Lower leg skin (tissue), 4 donors: Measurements from ENCODE around the gene ADGRV1. TPM values are rescaled to one million over a fixed set of nuclear protein-coding genes. Genes with fewer than 3 reads are reported as not detected.
"Not testable (repeated sequence)": the region's sequence is repeated elsewhere in the genome, so short reads cannot be mapped to it uniquely, and the experiment has no call there.

Experiments
- DNase-seq, 2 donors: peaks; one replicate each; pipeline ENCODE4 v3.0.0-alpha.2; 2019; ENCODE audit warnings: low spot score in 2 of 2
- H3K4me3 ChIP-seq: fragments of 200-600 bp; sonication (generic); 2 replicates; pipeline ENCODE4 v1.5.1; 2017; ENCODE audit warnings: mild to moderate bottlenecking, low read depth; ENCODE audit not compliant: poor library complexity, severe bottlenecking
- POLR2A ChIP-seq, 2 donors: fragments of 450-650 bp; IDR thresholded peaks; one replicate each; pipeline ENCODE4 v1.6.1; 2016 to 2017; ENCODE audit warnings: antibody characterized with exemption in 2 of 2, mild to moderate bottlenecking in 1 of 2, moderate library complexity in 1 of 2
- WGBS, 2 donors: methylation state at CpG; one replicate each; pipeline ENCODE4 v1.1.5; 2018; 5-methylcytosine and 5-hydroxymethylcytosine counted together
- intact Hi-C: fragments of 100-400 bp; cut with DNase I; formaldehyde crosslinking; loops from one replicate; pipeline ENCODE4 v1.15.0; 2023; ENCODE audit warnings: low total_unique reads
- total RNA-seq, 4 donors: library from RNA; depleted of rRNA; stranded (reverse); fragments of >200 nt; gene quantifications; one replicate each; pipeline ENCODE4 v1.1.0, GENCODE V29; 2016
- TF ChIP-seq, protein P1 (sequence below), 3 donors: fragments of 450-650 bp; IDR thresholded peaks; one replicate each; pipeline ENCODE4 v1.5.1; 2016; ENCODE audit warnings: antibody characterized with exemption in 3 of 3, mild to moderate bottlenecking in 3 of 3, moderate library complexity in 2 of 3

ADGRV1 gene
- total RNA-seq, 4 donors from 2014 or later = 1.2 to 4.0 (median 2.7) TPM

DNA sequence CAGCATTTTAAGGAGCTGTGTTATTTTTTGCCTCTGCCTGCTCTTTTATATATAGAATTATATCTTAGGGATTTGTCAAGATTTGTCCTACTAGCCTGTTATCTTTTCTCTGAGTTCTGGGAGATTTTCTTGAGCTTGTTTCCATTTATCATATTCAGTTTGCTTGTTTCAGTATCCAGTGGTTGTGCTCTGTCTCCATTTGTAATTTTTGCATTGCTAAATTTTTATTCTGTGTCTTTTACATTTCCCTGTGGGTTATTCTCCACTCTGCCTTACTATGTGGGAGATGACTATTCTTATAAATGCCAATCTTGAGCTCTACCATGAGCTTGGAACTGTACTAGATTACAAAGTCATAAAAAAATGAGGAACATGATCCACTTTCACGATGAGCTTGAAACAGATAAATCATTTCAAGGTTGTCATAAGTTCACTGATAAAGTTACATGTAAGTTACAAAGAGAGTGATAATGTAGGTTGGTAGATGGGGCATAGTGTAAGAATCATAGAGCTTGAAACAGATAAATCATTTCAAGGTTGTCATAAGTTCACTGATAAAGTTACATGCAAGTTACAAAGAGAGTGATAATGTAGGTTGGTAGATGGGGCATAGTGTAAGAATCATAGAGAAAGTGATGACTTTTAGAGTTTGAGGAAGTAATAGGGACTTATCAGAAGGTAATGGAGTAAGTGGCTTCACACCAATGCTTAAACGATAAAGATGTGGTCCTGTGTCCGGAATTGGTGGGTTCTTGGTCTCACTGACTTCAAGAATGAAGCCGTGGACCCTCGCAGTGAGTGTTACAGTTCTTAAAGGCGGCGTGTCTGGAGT is 287.3 kb downstream of the ADGRV1 start:
- intact Hi-C loops = no loop called here
- 80 to 82% methylated on average over 7 of the region's 7 CpGs for WGBS, 2 donors
- no peak for DNase-seq
- no peak for TF ChIP-seq POLR2A (IDR thresholded peaks at IDR 0.05)
- TF ChIP-seq, protein P1, sequence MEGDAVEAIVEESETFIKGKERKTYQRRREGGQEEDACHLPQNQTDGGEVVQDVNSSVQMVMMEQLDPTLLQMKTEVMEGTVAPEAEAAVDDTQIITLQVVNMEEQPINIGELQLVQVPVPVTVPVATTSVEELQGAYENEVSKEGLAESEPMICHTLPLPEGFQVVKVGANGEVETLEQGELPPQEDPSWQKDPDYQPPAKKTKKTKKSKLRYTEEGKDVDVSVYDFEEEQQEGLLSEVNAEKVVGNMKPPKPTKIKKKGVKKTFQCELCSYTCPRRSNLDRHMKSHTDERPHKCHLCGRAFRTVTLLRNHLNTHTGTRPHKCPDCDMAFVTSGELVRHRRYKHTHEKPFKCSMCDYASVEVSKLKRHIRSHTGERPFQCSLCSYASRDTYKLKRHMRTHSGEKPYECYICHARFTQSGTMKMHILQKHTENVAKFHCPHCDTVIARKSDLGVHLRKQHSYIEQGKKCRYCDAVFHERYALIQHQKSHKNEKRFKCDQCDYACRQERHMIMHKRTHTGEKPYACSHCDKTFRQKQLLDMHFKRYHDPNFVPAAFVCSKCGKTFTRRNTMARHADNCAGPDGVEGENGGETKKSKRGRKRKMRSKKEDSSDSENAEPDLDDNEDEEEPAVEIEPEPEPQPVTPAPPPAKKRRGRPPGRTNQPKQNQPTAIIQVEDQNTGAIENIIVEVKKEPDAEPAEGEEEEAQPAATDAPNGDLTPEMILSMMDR (IDR thresholded peaks at IDR 0.05) = no peak
- H3K4me3 ChIP-seq = no peak overlapping the region

DNA sequence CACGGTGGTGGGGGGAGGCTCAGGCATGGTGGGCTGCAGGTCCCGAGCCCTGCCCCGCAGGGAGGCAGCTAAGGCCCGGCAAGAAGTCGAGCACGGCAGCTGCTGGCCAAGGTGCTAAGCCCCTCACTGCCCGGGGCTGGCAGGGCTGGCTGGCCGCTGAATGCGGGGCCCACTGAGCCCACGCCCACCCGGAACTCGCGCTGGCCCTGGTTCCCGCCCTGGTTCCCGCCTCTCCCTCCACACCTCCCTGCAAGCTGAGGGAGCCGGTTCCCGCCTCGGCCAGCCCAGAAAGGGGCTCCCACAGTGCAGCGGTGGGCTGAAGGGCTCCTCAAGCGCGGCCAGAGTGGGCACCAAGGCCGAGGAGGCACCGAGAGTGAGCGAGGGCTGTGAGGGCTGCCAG is 289.0 kb downstream of the ADGRV1 start:
- DNase-seq, H3K4me3 ChIP-seq, intact Hi-C loops: not testable (repeated sequence)
- 96 to 99% methylated on average over 19 to 24 of the region's 24 CpGs for WGBS, 2 donors

DNA sequence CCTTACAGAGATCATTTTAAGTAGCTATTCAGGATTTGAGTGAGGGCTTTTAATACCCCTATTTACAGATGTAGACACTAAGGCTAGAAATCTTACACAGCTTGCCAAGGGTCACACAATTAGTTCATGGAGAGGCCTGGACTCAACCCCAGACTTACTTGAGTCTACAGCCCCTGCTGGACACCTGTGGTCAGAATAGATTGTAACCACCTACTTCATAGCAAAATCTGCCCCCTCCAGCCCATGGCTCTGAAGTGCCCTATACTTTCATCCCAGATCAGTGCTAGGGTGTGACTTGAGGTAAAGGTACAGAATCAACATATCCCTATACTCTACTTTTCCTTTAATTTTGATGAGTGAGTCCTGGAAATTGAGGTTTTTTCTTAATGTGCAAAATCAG is 291.3 kb downstream of the ADGRV1 start:
- no peak for DNase-seq
- TF ChIP-seq, protein P1 (IDR thresholded peaks at IDR 0.05) = no peak
- no peak for TF ChIP-seq POLR2A (IDR thresholded peaks at IDR 0.05)
- intact Hi-C loops = no loop called here
- H3K4me3 ChIP-seq = no peak overlapping the region

DNA sequence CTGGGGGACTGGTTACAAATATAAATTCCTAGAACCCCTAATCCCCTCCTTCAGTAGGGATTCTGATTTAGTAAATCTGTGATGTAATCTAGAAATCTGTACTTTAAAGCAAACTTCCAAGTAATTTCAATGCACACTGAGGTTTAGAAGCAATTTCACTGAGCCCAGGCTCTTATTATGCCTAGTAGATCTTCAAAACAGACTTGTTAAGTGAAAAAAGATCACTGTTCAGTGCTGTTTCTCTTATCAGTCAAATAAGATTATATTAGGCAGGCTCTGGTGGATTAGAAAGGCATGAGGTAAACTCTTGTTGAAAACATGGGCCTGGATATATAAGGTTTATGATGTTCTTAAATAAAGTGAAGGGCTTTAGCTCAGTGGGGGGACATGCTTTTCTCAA is 293.9 kb downstream of the ADGRV1 start:
- TF ChIP-seq POLR2A (IDR thresholded peaks at IDR 0.05) = no peak
- TF ChIP-seq, protein P1 (IDR thresholded peaks at IDR 0.05) = no peak
- intact Hi-C loops = no loop called here
- DNase-seq = no peak
- no peak overlapping the region for H3K4me3 ChIP-seq

DNA sequence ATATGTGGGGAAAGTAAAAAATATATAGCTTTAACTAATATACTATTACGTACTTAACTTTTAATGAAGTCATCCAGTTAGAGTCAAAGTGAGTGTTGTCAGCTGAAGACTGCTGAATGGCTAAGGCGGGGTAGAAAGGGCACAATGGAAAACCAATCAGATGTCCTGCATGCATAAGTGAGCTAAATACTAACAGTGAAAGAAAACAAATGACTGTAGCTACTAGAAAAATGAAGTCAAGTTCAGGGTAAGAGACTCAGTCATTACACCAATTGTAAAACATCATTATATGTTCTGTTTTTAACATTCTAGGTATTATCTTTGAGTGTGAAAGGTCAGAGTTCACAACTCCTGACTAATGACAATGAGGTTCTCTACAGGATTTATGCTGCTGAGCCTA is 295.2 kb downstream of the ADGRV1 start:
- no peak for DNase-seq
- WGBS, 2 donors = 92% methylated on average over 2 of the region's 2 CpGs
- H3K4me3 ChIP-seq = no peak overlapping the region
- TF ChIP-seq, protein P1 (IDR thresholded peaks at IDR 0.05) = no peak
- no peak for TF ChIP-seq POLR2A (IDR thresholded peaks at IDR 0.05)
- intact Hi-C loops = no loop called here

DNA sequence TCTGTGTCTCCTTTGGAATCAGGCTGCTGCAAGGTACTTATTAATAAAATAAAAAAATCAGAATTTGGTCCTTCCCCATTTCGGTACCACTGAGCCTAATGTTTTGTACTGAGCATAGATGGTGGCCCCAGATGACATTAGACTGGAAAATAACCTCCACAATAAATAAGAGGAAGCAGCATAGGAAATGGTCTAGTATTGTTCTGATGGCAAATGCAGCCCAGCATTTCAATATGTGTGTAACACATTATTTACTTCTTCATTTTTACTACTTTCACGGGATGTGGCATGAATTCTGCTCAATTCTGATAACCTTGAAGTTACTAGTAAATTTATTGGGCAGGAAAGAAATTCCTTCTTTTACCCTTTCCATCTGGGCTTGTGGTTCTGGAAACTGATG is 295.6 kb downstream of the ADGRV1 start:
- no peak overlapping the region for H3K4me3 ChIP-seq
- no peak for DNase-seq
- no peak for TF ChIP-seq POLR2A (IDR thresholded peaks at IDR 0.05)
- TF ChIP-seq, protein P1 (IDR thresholded peaks at IDR 0.05) = no peak
- intact Hi-C loops = no loop called here
- 62 to 70% methylated on average over 2 of the region's 2 CpGs for WGBS, 2 donors
